Measurements from ENCODE around the gene VPS37B.

- TF ChIP-seq IKZF1 (conservative IDR thresholded peaks at IDR 0.05), result no peak
- no peak for TF ChIP-seq IRF3 (IDR thresholded peaks at IDR 0.05)
- TF ChIP-seq NFXL1 (IDR thresholded peaks at IDR 0.05; ENCODE audit: borderline replicate concordance), result no peak
- no peak for TF ChIP-seq CEBPB (IDR thresholded peaks at IDR 0.05; ENCODE audit: borderline replicate concordance in 1 of 2, low read depth in 2 of 2, low read length in 2 of 2)
- no peak for TF ChIP-seq E4F1 (IDR thresholded peaks at IDR 0.05; ENCODE audit: borderline replicate concordance, partially characterized antibody)
- no peak for TF ChIP-seq POLR2A (IDR thresholded peaks at IDR 0.05; ENCODE audit: low read depth, low read length)
These were observed 27.3 kb downstream of the VPS37B start for GRCh38 chr12:122868471-122869177.

Measured in GM12878 (cell line).